Inflammatory macrophage (primary cell): ENCODE results near the gene YWHAG.
"Not testable (repeated sequence)": the region's sequence is repeated elsewhere in the genome, so short reads cannot be mapped to it uniquely, and the experiment has no call there.

Experiments
- DNase-seq, 2 donors: peaks; one replicate each; pipeline ENCODE4 v3.0.0-alpha.2; 2020 to 2022
- total RNA-seq, 18 experiments: gene quantifications; one replicate each; lab custom pipeline; 2026; ENCODE audit warnings: mixed read lengths in 6 of 18, inconsistent platforms in 2 of 18; lab: John Stamatoyannopoulos, UW

The YWHAG gene
- total RNA-seq = 210 to 471 (median 384) reads per million in 18 experiments

- peak; percentile 89 to 95 for DNase-seq
Measured at GRCh38 chr7:76358481-76359110, at the start of gene YWHAG. YWHAG (minus strand) TSS chr7:76358991; CDS start chr7:76358808, 183 bp downstream.

- DNase-seq = no peak
Measured at GRCh38 chr7:76408121-76408560, 49.4 kb upstream of the YWHAG start.

- no peak for DNase-seq
Measured at GRCh38 chr7:76407718-76408117, 48.9 kb upstream of the YWHAG start.

GRCh38 chr7:76405738-76406137 is 46.9 kb upstream of the YWHAG start:
- DNase-seq = no peak

- peak; percentile 85 for DNase-seq
Measured at GRCh38 chr7:76403780-76404494, 45.1 kb upstream of the YWHAG start.

GRCh38 chr7:76403097-76403496 is 44.3 kb upstream of the YWHAG start:
- DNase-seq = peak; percentile 87 to 91

GRCh38 chr7:76400248-76400647 is 41.5 kb upstream of the YWHAG start:
- no peak for DNase-seq

GRCh38 chr7:76397409-76398183 is 38.8 kb upstream of the YWHAG start:
- peak; percentile 83 to 91 for DNase-seq

GRCh38 chr7:76396864-76397263 is 38.1 kb upstream of the YWHAG start:
- no peak for DNase-seq

- DNase-seq = no peak
Measured at GRCh38 chr7:76395965-76396726, 37.4 kb upstream of the YWHAG start.

GRCh38 chr7:76395605-76395964 is 36.8 kb upstream of the YWHAG start:
- DNase-seq = not testable (repeated sequence)

GRCh38 chr7:76394957-76395356 is 36.2 kb upstream of the YWHAG start:
- peak; percentile 71 to 86 for DNase-seq

- DNase-seq = peak; percentile 95 to 97
Measured at GRCh38 chr7:76393116-76394031, 34.6 kb upstream of the YWHAG start.

- DNase-seq = no peak
Measured at GRCh38 chr7:76392531-76393115, 33.8 kb upstream of the YWHAG start.

GRCh38 chr7:76390092-76390491 is 31.3 kb upstream of the YWHAG start:
- no peak for DNase-seq

- DNase-seq = not testable (repeated sequence)
Measured at GRCh38 chr7:76387789-76388188, 29.0 kb upstream of the YWHAG start.

- no peak for DNase-seq
Measured at GRCh38 chr7:76386691-76387260, 28.0 kb upstream of the YWHAG start.

GRCh38 chr7:76383089-76383944 is 24.5 kb upstream of the YWHAG start:
- peak; percentile 31 to 57 for DNase-seq

GRCh38 chr7:76381814-76382213 is 23.0 kb upstream of the YWHAG start:
- no peak for DNase-seq

GRCh38 chr7:76380623-76380966 is 21.8 kb upstream of the YWHAG start:
- DNase-seq = no peak
